H1 (cell line): ENCODE data around the gene FRMD3. TPM values are rescaled to one million over a fixed set of nuclear protein-coding genes. Genes with fewer than 3 reads are reported as not detected.

Experiments
- CTCF ChIA-PET: fragments of 300-600 bp; sonication (Branson Sonifier 250); formaldehyde crosslinking; loops from one replicate; lab custom pipeline; 2021; ENCODE audit not compliant: partially characterized antibody; lab: Charles Lee
- POLR2A ChIA-PET: fragments of 300-600 bp; sonication (Branson Sonifier 250); formaldehyde crosslinking; loops from one replicate; lab custom pipeline; 2021; ENCODE audit warnings: inconsistent platforms; ENCODE audit not compliant: partially characterized antibody; lab: Charles Lee
- DNase-seq, 2 experiments: peaks; one replicate each; pipeline versions ENCODE4 v3.0.0 to v3.0.0-alpha.2; 2010 to 2022; ENCODE audit warnings: low spot score in 2 of 2, low read depth in 1 of 2, mixed read lengths in 1 of 2
- FAIRE-seq: peaks from 2 replicates; lab custom pipeline; 2011; peaks lifted over from hg19 to GRCh38; lab: Jason Lieb, UNC
- H2AFZ ChIP-seq: 2 replicates; pipeline ENCODE4 v1.8.1; 2012; ENCODE audit warnings: low read length, inconsistent platforms
- H2AK5ac ChIP-seq: 2 replicates; pipeline ENCODE4 v1.6.1; 2013; ENCODE audit warnings: low read depth, low read length
- H2BK120ac ChIP-seq: replicated peaks from 2 replicates; pipeline ENCODE3; 2013; ENCODE audit warnings: low read depth, low read length, inconsistent platforms
- H2BK12ac ChIP-seq: 2 replicates; pipeline ENCODE4 v1.6.1; 2013; ENCODE audit warnings: low read depth, low read length
- H2BK15ac ChIP-seq: 2 replicates; pipeline ENCODE4 v1.6.1; 2013; ENCODE audit warnings: low read length
- H2BK20ac ChIP-seq: 2 replicates; pipeline ENCODE4 v1.6.1; 2013; ENCODE audit warnings: low read length
- H2BK5ac ChIP-seq: 2 replicates; pipeline ENCODE4 v1.6.1; 2013; ENCODE audit warnings: low read depth, low read length
- H3K14ac ChIP-seq: 2 replicates; pipeline ENCODE4 v1.6.1; 2013; ENCODE audit warnings: inconsistent platforms; ENCODE audit not compliant: insufficient read length
- H3K18ac ChIP-seq: 2 replicates; pipeline ENCODE4 v1.6.1; 2013; ENCODE audit warnings: low read length; ENCODE audit errors: extremely low read depth
- H3K23ac ChIP-seq: 2 replicates; pipeline ENCODE4 v1.6.1; 2013; ENCODE audit warnings: inconsistent platforms; ENCODE audit not compliant: insufficient read length
- H3K23me2 ChIP-seq: 2 replicates; pipeline ENCODE4 v1.6.1; 2013; ENCODE audit warnings: low read depth, low read length
- H3K27ac ChIP-seq: 2 replicates; pipeline ENCODE4 v1.6.1; 2011; ENCODE audit warnings: low read depth, low read length, inconsistent platforms
- H3K27me3 ChIP-seq, 4 experiments: replicated peaks in 1 of 4; 1 replicate in 1 of 4; 2 replicates in 3 of 4; pipeline versions ENCODE4 v1.6.1 to v1.8.1; 2011 to 2013; ENCODE audit warnings: low read length in 3 of 4, mild to moderate bottlenecking in 3 of 4, inconsistent platforms in 2 of 4, mixed read lengths in 2 of 4, moderate library complexity in 1 of 4; ENCODE audit not compliant: control insufficient read depth in 3 of 4, insufficient read depth in 3 of 4; ENCODE audit errors: extremely low read depth in 1 of 4
- H3K36me3 ChIP-seq, 4 experiments: 2 replicates each; pipeline versions ENCODE4 v1.6.1 to v1.8.1; 2011 to 2013; ENCODE audit warnings: mild to moderate bottlenecking in 4 of 4, low read length in 3 of 4, moderate library complexity in 2 of 4, control low read depth in 1 of 4, inconsistent platforms in 1 of 4; ENCODE audit not compliant: insufficient read depth in 4 of 4, control insufficient read depth in 2 of 4
- H3K4ac ChIP-seq: replicated peaks from 2 replicates; pipeline ENCODE3; 2013; ENCODE audit warnings: low read length, low read depth, mixed read lengths, inconsistent platforms; ENCODE audit not compliant: insufficient read length
- H3K4me1 ChIP-seq, 4 experiments: replicated peaks in 1 of 4; 1 replicate in 1 of 4; 2 replicates in 3 of 4; pipeline versions ENCODE4 v1.6.1 to v1.8.1; 2011 to 2013; ENCODE audit warnings: low read length in 3 of 4, inconsistent platforms in 2 of 4, mixed read lengths in 1 of 4; ENCODE audit not compliant: insufficient read depth in 4 of 4, control insufficient read depth in 3 of 4
- H3K4me2 ChIP-seq, 2 experiments: 2 replicates each; pipeline versions ENCODE4 v1.6.1 to v1.8.1; 2011 to 2013; ENCODE audit warnings: low read depth in 2 of 2, low read length in 2 of 2, control low read depth in 1 of 2, inconsistent platforms in 1 of 2, mild to moderate bottlenecking in 1 of 2; ENCODE audit not compliant: insufficient read depth in 1 of 2
- H3K4me3 ChIP-seq, 4 experiments: fragments of 200-600, 300-600 bp in 1 of 4; sonication (generic), shearing (Covaris generic), sonication (Bioruptor Twin) in 1 of 4; 2 replicates each; pipeline versions ENCODE4 v1.5.1 to v1.8.1; 2011 to 2016; ENCODE audit warnings: low read length in 4 of 4, low read depth in 3 of 4, control low read depth in 2 of 4, inconsistent platforms in 2 of 4, mild to moderate bottlenecking in 2 of 4, mixed read lengths in 1 of 4, moderate library complexity in 1 of 4; ENCODE audit not compliant: insufficient read depth in 2 of 4; ENCODE audit errors: extremely low read depth in 1 of 4
- H3K56ac ChIP-seq: replicated peaks from 2 replicates; pipeline ENCODE3; 2013; ENCODE audit warnings: low read depth, mild to moderate bottlenecking, mixed read lengths, low read length, inconsistent platforms; ENCODE audit not compliant: insufficient read length
- H3K79me1 ChIP-seq: 2 replicates; pipeline ENCODE4 v1.6.1; 2013; ENCODE audit warnings: low read depth, low read length, control low read depth
- H3K79me2 ChIP-seq, 2 experiments: 2 replicates each; pipeline versions ENCODE4 v1.6.1 to v1.8.1; 2012 to 2013; ENCODE audit warnings: low read length in 2 of 2, mild to moderate bottlenecking in 2 of 2, inconsistent platforms in 1 of 2; ENCODE audit not compliant: insufficient read depth in 2 of 2, control insufficient read depth in 1 of 2
- H3K9ac ChIP-seq, 4 experiments: replicated peaks in 1 of 4; 1 replicate in 1 of 4; 2 replicates in 3 of 4; pipeline versions ENCODE4 v1.6.1 to v1.8.1; 2011 to 2013; ENCODE audit warnings: low read depth in 3 of 4, low read length in 3 of 4, control low read depth in 2 of 4, mild to moderate bottlenecking in 2 of 4, moderate library complexity in 2 of 4, inconsistent platforms in 1 of 4; ENCODE audit errors: extremely low read depth in 1 of 4
- H3K9me3 ChIP-seq, 2 experiments: 2 replicates each; pipeline versions ENCODE4 v1.6.1 to v1.8.1; 2012 to 2013; ENCODE audit warnings: mild to moderate bottlenecking in 2 of 2, moderate library complexity in 2 of 2, control low read depth in 1 of 2, inconsistent platforms in 1 of 2, low read depth in 1 of 2, low read length in 1 of 2, mixed read lengths in 1 of 2; ENCODE audit not compliant: insufficient read depth in 2 of 2
- H4K20me1 ChIP-seq, 2 experiments: replicated peaks in 1 of 2; 2 replicates each; pipeline versions ENCODE3 to v1.8.1; 2011 to 2013; ENCODE audit warnings: inconsistent platforms in 2 of 2, low read length in 2 of 2, mild to moderate bottlenecking in 1 of 2; ENCODE audit not compliant: insufficient read depth in 2 of 2, control insufficient read depth in 1 of 2
- H4K5ac ChIP-seq: 2 replicates; pipeline ENCODE4 v1.6.1; 2013; ENCODE audit warnings: low read length, low read depth, mixed read lengths, inconsistent platforms; ENCODE audit not compliant: insufficient read length
- H4K8ac ChIP-seq: 2 replicates; pipeline ENCODE4 v1.8.0; 2013; ENCODE audit warnings: mild to moderate bottlenecking, moderate library complexity, low read length, inconsistent platforms; ENCODE audit not compliant: insufficient read depth; ENCODE audit errors: extremely low read depth
- H4K91ac ChIP-seq: replicated peaks from 2 replicates; pipeline ENCODE3; 2013; ENCODE audit warnings: low read length, mixed read lengths, inconsistent platforms; ENCODE audit not compliant: insufficient read length
- GABPA ChIP-seq: IDR thresholded peaks from 2 replicates; pipeline ENCODE4 v1.6.1; 2011; ENCODE audit warnings: mild to moderate bottlenecking, low read length, moderate library complexity, borderline replicate concordance; ENCODE audit not compliant: insufficient read depth
- HDAC2 ChIP-seq, 2 experiments: fragments of 300-600 bp in 1 of 2; sonication (generic) in 1 of 2; IDR thresholded peaks; 2 replicates each; pipeline ENCODE4 v1.6.1; 2011 to 2012; ENCODE audit warnings: low read depth in 2 of 2, low read length in 2 of 2, mild to moderate bottlenecking in 2 of 2, moderate library complexity in 2 of 2, borderline replicate concordance in 1 of 2, inconsistent platforms in 1 of 2
- SAP30 ChIP-seq: fragments of 300-600 bp; sonication (generic); IDR thresholded peaks from 2 replicates; pipeline ENCODE4 v1.7.1; 2012; ENCODE audit warnings: low read length, moderate library complexity, mild to moderate bottlenecking, inconsistent platforms; ENCODE audit not compliant: insufficient read depth, insufficient replicate concordance
- WGBS, 2 experiments: shearing (Covaris generic) in 1 of 2; methylation state at CpG; one replicate each; pipeline versions ENCODE4 v1.1.6 to v1.1.7; 2013 to 2015; ENCODE audit warnings: low lambda C conversion rate in 2 of 2, mixed read lengths in 2 of 2, inconsistent platforms in 1 of 2, low coverage in 1 of 2, missing lambda C conversion rate in 1 of 2; ENCODE audit not compliant: insufficient replicate concordance in 2 of 2, insufficient coverage in 1 of 2, insufficient read length in 1 of 2; ENCODE audit errors: extremely low coverage in 1 of 2, missing lambda C conversion rate in 1 of 2; 5-methylcytosine and 5-hydroxymethylcytosine counted together
- polyA plus RNA-seq, 7 experiments: library from polyadenylated mRNA; depleted of rRNA in 3 of 7; stranded (reverse) in 5 of 7; unstranded in 2 of 7; fragments of >200 nt in 5 of 7; fragments of 200-250 nt in 2 of 7; gene quantifications; 1 replicate in 5 of 7; 2 replicates in 1 of 7; 4 replicates in 1 of 7; pipeline versions ENCODE4 v1.2.1 to v1.2.3, GENCODE V29; 2011 to 2013; ENCODE audit warnings: missing spikeins in 2 of 7, mixed read lengths in 2 of 7
- total RNA-seq: library from RNA; stranded (reverse); fragmentation: NEBNext Ultra II Directional; extraction: Animal tissue kit (Norgen Biotek cat#: 25700); gene quantifications from 2 replicates; pipeline ENCODE4 v1.2.1, GENCODE V29; 2021

The FRMD3 gene
- total and polyA plus RNA-seq, 2 of the 8 experiments (the other 6 are each of a cell fraction or from before 2014, with no cell fraction given) = 0.15 to 1.4 TPM

DNA sequence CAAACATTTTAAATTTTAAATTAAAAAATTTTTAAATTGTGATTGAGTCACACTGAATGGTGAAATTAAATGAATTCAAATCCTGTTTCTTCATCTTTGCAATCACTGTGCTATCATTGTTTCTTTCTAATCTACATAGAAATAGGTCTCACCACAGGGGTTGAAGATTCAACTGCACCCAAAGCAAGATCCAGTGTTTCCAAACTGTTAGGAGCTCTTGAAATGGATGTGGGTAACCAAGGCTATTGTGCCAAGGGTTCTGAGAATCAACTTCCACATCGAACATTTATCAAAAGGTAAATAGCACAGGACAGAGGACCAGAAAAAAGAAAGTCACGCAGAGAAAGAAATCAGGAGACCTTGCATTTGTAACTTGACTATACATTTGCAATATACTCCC, 302.7 kb downstream of the FRMD3 start:
- Histone ChIP-seq H3K36me3 (no peaks in the 10 kb centered on the region), H3K79me1 (no peaks in the 10 kb centered on the region), H4K8ac (no peak overlapping the region), H2BK15ac (no peak overlapping the region), H3K14ac (no peak overlapping the region), H2BK5ac (no peak overlapping the region), H3K4ac (no peak overlapping the region), H3K9me3 (no peaks in the 10 kb centered on the region), H3K56ac (no peak overlapping the region), H3K23ac (no peak overlapping the region), H2BK20ac (no peak overlapping the region), H4K91ac (no peak overlapping the region), H3K27me3 (no peaks in the 10 kb centered on the region), H3K4me3 (peak overlapping the region in 1 of 4 experiments; percentile 2; a peak in 1 of 8 replicates), H4K5ac (no peak overlapping the region), H3K9ac (no peak overlapping the region), H3K27ac (no peak overlapping the region), H3K79me2 (no peaks in the 10 kb centered on the region), H2BK12ac (no peak overlapping the region), H3K4me2 (no peak overlapping the region; a peak in 2 of 4 replicates), H3K4me1 (peaks cover 0 to 4% (median 2%) of the 10 kb centered on the region in 4 experiments; a peak in 2 of 7 replicates), H2BK120ac (no peak overlapping the region), H2AFZ (no peak overlapping the region), H2AK5ac (no peak overlapping the region), H4K20me1 (no peaks in the 10 kb centered on the region), H3K18ac (no peak overlapping the region), H3K23me2 (no peaks in the 10 kb centered on the region)
- 30% methylated on average over 2 of the region's 2 CpGs; no CpG with 5 or more reads in 1 of the 2 experiments for WGBS, 2 experiments
- FAIRE-seq (peak; percentile 36), DNase-seq (peak in 1 of 2 experiments; percentile 3)
- ChIA-PET POLR2A (interaction anchor here (1.4 kb wide), 1 partner anchor 15 kb away, joined by 5 read pairs; no protein-coding TSS in a partner anchor), CTCF (interaction anchor here (0.6 to 1.2 kb wide), 3 partner anchors 29 to 309 kb away, joined by 3 read pairs; no protein-coding TSS in a partner anchor)
- TF ChIP-seq GABPA (no peak), SAP30 (no peak), HDAC2 (IDR thresholded peaks at IDR 0.05; ENCODE audit: borderline replicate concordance in 1 of 2, low read depth in 2 of 2, low read length in 2 of 2) (0 out of 4 replicates have a peak, but pooled peaks of 1 of the 2 experiments have one; percentile 18)
